GM21786 (cell line): Measurements from ENCODE around the gene PAK5.

Source experiments
- ATAC-seq: cut with Tn5 transposase; IDR thresholded peaks from one replicate; pipeline ENCODE4 v1.9.1; 2021; ENCODE audit not compliant: unreplicated experiment

Gene PAK5

DNA sequence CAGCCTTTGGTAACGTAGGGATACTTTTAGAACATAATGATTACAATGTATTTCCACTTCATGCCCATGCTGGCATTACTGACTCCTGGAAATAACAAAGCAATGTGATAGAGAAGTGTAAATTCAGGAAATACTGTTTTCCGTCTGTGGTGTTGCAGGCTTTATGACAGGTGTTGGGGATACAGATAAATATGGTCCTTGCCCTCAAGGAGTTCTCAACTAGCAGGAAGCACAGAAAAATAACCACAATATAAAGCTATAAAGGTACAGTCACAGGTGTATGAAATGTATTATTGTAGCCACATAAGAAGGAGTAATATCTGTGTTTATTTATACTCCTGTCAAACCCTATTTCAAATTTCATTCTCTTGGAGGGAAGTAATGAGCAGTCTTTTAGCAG, 337.4 kb downstream of the PAK5 start:
- no peak for ATAC-seq

DNA sequence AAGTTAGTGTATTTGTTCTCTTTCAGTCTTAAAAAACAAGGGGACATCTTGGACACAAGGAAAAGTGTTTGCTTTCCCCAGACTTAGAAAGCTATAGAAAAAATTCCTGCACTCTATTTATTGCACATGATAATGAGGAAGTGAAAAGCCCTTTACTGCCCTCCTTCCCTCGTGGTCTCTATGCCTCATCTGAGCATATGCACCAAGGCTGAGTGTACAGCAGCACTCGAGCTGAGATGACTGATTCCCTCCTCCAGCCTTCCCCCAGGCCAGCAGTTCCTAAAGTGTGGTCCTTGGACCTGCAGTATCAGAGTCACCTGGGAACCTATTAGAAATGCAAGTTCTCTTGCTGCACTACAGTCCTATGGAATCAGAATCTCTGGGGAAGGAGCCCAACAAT, 338.8 kb downstream of the PAK5 start:
- ATAC-seq, result peak; percentile 47

DNA sequence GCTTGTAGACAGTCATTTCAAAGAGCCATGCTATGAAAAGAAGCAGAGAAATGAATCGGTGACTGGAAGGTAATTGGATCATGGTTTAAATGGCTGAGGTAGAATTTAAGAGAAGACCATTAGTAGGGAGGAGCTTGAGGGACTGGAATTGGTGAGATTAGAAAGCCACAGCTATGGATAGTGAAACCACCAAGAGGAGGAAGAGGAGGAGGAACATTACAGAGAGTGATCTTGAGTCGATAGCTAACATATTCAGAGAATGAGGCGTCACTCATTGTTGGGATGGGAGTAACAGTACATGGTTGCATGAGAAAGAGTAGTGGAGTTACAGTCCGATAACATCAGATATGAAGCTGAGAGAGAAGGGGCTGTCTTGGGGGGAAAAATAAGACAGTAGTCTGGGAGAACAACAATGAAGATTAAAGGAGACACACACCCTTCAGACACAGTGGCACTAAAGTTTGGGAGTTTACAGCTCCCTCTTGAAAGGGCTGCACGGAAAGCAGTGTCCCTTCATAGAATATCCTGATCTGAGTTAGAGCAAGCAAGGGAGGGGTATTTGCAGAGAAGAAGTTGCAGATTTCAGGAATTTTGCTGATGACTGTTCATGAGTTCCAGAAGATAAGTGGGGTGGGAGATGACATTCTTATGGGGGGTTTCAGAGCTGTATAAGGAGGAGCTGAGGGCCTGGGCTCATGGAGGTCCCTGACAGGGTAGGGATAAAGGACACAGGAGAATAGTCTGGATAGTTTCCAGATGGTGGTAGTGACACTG, 339.6 kb downstream of the PAK5 start:
- ATAC-seq, result no peak

DNA sequence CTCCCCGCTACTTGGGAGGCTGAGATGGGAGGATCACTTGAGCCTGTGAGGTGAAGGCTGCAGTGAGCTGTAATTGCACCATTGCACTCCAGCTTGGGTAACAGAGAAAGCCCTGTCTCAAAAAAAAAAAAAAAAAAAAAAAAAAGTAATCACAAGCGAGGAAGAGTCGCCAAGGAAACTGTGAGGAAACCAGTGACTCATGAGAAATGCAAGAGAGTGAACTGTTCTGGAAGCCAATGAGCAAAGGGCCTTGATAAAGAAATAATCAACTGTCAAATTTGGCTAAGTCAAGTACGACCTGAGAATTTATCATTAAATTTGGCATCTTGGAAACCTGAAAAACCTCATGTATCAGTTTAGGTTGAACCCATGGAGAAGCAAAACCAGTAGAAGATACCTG, 340.6 kb downstream of the PAK5 start:
- no peak for ATAC-seq

DNA sequence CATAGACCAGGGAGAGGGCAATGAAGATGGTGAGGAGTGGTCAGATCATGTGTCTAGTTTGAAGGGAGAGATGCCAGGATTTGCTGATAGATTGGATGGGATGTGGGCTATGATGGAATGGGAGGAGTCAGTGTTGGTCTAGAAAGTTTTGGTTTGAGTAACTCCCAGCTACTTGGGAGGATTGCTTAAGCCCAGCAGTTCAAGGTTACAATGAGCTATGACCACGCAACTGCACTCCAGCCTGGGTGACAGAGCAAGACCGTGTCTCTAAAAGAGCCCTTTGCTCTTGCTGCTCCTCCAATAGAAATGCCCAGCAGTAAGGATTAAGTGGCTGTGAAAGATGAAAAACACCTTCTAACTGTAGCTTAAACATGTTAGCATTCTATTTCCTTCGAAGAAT, 342.7 kb downstream of the PAK5 start:
- ATAC-seq, result no peak

DNA sequence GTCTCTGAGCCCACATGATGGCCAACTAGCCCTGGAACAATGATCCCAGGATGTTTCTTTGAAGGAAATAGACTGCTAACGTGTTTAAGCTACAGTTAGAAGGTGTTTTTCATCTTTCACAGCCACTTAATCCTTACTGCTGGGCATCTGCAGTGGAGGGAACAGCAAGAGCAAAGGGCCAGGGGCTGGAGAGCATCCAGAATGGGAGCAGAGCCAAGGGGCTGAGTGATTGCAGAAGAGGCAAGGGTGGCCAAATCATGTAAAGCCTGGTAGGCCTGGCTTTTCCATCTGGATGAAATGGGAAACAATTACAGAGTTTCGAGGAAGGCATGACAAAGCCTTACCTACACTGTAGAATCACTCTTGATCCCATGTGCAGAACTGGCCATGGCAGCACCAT, 343.2 kb downstream of the PAK5 start:
- ATAC-seq, result no peak

DNA sequence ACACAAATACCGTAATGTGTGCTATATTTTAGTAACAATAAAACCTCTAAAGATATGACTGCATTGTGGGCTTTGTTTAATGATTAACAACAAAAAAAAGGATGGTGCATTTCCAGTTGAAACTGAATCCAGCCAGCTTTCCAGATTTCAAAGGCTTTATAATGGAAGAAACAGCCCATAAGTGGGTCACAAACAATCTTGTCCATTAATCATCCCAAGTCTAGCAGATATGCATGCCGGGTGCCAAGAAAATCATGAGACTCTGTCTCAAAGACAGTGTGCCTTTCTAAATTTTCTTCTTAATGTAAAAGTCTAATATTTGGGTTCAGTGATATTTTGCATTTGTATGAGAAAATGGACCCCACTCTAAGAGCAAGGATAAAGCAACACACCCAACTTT, 345.1 kb downstream of the PAK5 start:
- no peak for ATAC-seq

DNA sequence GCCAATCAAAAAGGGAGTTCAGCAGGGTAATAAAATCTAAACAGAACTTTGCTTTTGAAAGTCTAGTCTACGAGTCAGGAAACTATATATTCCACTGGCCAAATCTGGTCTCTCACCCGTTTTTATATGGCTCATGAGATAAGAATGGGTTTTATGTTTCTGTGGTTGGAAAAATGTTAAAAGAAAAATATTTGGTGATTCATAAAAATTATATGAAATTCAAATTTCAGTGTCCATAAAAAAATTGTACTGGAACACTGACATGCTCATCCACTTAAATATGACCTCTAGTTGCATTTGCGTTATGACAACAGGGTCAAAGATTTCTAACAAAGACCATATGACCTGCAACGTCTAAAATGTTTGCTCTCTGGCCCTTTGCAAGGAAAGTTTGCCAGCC, 346.8 kb downstream of the PAK5 start:
- ATAC-seq, result no peak

DNA sequence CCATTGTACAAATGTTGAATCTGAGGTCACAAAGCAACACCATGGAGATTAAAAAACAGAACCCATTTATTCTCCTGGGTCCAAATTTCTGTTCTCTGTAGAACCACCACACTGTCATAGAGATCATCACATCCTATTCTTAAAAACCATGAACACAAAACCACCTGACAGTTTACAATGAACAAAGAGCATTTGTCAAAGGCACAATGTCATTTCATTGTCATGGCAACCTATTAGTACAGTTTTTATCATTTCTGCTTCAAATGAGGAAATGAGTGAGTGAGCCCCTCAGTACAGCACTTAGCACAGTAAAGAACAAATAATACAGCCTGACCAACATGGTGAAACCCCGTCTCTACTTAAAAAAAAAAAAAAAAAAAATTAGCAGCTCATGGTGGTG, 347.6 kb downstream of the PAK5 start:
- no peak for ATAC-seq

DNA sequence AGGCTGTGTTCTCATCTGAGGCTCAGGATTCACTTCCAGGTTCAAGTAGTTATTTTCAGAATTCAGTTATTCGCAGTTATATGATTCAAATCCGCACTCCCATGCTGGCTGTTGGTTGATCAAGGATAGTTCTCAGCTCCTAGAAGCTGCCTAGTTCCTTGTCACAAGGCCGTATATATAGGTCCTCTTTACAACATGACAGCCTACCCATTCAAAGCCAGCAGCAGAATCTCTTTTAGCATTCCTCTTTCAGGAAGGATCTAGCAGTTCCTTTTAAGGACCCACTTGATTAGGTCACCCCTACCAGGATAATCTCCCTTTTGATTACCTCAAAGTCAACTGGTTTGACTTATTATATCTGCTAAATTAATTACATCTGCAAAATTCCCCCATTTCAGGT, 348.2 kb downstream of the PAK5 start:
- no peak for ATAC-seq

DNA sequence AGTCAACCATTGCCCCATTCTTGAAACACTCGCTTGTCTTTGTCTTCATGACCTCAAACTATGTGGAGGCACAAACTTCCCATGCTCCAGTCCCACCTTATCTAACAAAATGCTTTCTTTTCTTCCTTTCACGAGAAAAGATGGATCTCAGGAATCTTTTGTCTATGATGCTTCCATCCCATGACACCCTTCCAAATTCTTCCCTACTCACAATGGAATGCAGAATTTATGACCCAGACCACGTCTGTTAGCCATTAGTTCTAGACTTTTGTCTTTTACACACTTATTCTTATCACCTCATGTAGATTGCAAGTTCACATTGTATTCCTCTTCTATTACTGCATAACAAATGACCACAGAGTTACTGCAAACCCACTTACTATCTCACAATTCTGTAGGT, 348.7 kb downstream of the PAK5 start:
- no peak for ATAC-seq

DNA sequence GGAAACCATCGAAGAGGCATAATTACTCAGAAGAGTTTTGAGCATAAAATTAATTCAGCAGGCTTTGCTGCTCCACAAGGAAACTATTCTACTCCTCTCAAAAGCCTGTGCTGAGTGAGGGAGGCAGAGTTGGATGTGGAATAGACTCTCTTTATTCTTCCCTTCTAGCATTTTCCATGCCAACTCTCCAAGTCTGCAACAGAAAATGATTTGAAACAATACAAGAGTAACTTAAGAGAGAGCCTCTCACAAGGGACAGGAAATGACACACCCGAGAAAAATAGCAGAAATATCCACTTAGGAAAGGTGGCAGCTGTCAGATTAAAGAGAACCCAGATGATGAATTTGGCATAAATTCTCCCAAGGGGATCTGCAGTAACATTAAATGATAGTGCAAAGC, 350.8 kb downstream of the PAK5 start:
- ATAC-seq, result no peak
